Cardiac fibroblast (primary cell): ENCODE results near the gene SPRR5.

Experiments
- DNase-seq, 2 donors: peaks; one replicate each; pipeline versions ENCODE4 v3.0.0 to v3.0.0-alpha.2; 2010; ENCODE audit warnings: low read depth in 2 of 2
- H3K4me3 ChIP-seq, 2 donors: replicated peaks in 1 of 2; 1 replicate in 1 of 2; 2 replicates in 1 of 2; pipeline ENCODE4 v1.5.1; 2011; ENCODE audit warnings: low read depth in 2 of 2, low read length in 2 of 2, mild to moderate bottlenecking in 2 of 2, moderate library complexity in 1 of 2
- TF ChIP-seq, protein P1 (sequence below): IDR thresholded peaks from one replicate; pipeline ENCODE4 v1.5.1; 2011; ENCODE audit warnings: low read depth, mild to moderate bottlenecking, low read length, inconsistent platforms

The SPRR5 gene

GRCh38 chr1:152941037-152941711, 5.8 kb upstream of the SPRR5 start:
- no peak for DNase-seq
- no peak overlapping the region for H3K4me3 ChIP-seq
- TF ChIP-seq, protein P1, sequence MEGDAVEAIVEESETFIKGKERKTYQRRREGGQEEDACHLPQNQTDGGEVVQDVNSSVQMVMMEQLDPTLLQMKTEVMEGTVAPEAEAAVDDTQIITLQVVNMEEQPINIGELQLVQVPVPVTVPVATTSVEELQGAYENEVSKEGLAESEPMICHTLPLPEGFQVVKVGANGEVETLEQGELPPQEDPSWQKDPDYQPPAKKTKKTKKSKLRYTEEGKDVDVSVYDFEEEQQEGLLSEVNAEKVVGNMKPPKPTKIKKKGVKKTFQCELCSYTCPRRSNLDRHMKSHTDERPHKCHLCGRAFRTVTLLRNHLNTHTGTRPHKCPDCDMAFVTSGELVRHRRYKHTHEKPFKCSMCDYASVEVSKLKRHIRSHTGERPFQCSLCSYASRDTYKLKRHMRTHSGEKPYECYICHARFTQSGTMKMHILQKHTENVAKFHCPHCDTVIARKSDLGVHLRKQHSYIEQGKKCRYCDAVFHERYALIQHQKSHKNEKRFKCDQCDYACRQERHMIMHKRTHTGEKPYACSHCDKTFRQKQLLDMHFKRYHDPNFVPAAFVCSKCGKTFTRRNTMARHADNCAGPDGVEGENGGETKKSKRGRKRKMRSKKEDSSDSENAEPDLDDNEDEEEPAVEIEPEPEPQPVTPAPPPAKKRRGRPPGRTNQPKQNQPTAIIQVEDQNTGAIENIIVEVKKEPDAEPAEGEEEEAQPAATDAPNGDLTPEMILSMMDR = no peak

- H3K4me3 ChIP-seq = no peak overlapping the region
- DNase-seq = no peak
- TF ChIP-seq, protein P1 = no peak
Observed at GRCh38 chr1:152942161-152942560, 4.8 kb upstream of the SPRR5 start.

GRCh38 chr1:152946248-152946647, 758 bp upstream of the SPRR5 start:
- DNase-seq = no peak
- H3K4me3 ChIP-seq = no peak overlapping the region
- TF ChIP-seq, protein P1 = no peak

- no peak overlapping the region for H3K4me3 ChIP-seq
- DNase-seq = no peak
- TF ChIP-seq, protein P1 = no peak
Observed at GRCh38 chr1:152951711-152952110, 4.7 kb downstream of the SPRR5 start.

DNA sequence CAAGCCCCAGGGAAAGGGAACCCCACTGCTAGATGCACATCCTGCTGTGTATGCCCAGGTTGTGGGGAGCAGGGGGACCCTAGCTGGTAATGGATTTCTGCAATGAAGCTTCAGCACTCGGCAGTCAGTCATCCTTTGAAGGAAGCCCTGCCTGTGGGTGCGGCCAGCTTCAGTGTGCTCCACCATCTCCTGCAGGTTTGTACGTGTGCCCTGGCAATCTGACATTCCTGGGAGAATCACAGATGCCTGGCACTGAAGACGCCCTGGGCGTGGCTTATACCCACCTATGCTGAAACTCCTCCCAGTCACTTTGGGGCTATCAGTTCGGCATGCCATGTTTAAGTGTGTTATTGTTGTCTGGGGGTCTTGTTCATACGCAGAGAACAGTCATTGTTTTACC, 6.8 kb downstream of the SPRR5 start:
- no peak for DNase-seq
- TF ChIP-seq, protein P1 = no peak
- no peak overlapping the region for H3K4me3 ChIP-seq

DNA sequence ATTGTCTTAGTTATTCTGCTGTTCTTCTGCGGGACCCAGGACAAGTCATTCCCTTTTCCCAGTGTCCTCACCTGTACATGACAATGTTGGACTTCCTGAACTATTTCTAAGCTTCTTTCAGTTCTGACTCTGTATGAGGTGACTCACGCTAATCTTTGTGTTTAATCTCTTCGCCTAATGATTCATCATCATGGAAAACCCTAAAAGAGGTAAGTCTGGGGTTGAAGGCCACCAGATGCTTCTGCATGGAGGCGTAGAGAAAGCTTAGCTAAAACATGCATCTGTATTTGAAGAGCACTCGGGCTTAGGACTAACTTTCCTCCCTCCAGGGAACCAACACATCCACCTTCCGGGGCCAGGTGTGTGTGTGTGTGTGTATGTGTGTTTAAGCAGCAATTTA, 7.4 kb downstream of the SPRR5 start:
- no peak overlapping the region for H3K4me3 ChIP-seq
- TF ChIP-seq, protein P1 = no peak
- DNase-seq = no peak

DNA sequence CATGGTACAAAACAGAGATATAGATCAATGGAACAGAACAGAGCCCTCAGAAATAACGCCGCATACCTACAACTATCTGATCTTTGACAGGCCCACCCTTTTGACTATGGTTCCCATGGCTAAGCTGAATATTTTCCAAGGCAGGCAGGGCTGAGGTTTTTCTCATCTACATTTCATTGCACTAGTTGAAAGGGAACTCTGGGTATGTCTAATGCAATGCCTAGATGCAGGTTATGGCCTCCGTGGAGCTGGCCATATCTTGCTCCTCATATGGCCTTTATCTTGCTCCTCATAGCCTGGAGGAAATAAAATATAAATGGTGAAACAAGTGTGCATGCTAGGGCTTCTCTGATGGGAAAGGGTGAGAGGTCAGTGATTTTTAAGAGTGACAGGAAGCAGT, 10.6 kb downstream of the SPRR5 start:
- H3K4me3 ChIP-seq = no peak overlapping the region
- TF ChIP-seq, protein P1 = no peak
- DNase-seq = no peak
